Activated T-helper 1 cell treated with anti-CD3 and anti-CD28 coated beads, Interleukin-12 subunit alpha, Interleukin-12 subunit beta, Interleukin-2, Interleukin-4 antibody, amounts not matched to agents 30 ng/mL and 10 ng/mL and 1 ng/mL, durations not matched to agents 14 hours and 24 hours and 36 hours (primary cell): ENCODE data around the gene SPRR1A. TPM values are rescaled to one million over a fixed set of nuclear protein-coding genes. Genes with fewer than 3 reads are reported as not detected.

ENCODE experiments used
- DNase-seq: peaks from one replicate; pipeline ENCODE4 v3.0.0; 2021; ENCODE audit warnings: low spot score
- H3K27ac Mint-ChIP-seq: one replicate; pipeline ENCODE4 v1.8.0; 2021; ENCODE audit warnings: mild to moderate bottlenecking, mixed read lengths
- H3K27me3 Mint-ChIP-seq: one replicate; pipeline ENCODE4 v1.8.0; 2022; ENCODE audit warnings: mild to moderate bottlenecking, moderate library complexity, mixed read lengths; ENCODE audit not compliant: insufficient read depth
- H3K36me3 Mint-ChIP-seq: one replicate; pipeline ENCODE4 v1.8.0; 2021; ENCODE audit warnings: low read depth, mixed read lengths
- H3K4me1 Mint-ChIP-seq: one replicate; pipeline ENCODE4 v1.8.0; 2021; ENCODE audit warnings: low read depth, mixed read lengths
- H3K4me3 Mint-ChIP-seq: one replicate; pipeline ENCODE4 v1.8.0; 2021; ENCODE audit warnings: mild to moderate bottlenecking, moderate library complexity, mixed read lengths
- H3K9me3 Mint-ChIP-seq: one replicate; pipeline ENCODE4 v1.8.0; 2021; ENCODE audit warnings: mixed read lengths
- intact Hi-C: fragments of 100-400 bp; cut with micrococcal nuclease; formaldehyde crosslinking; loops from one replicate; pipeline ENCODE4 v1.15.1; 2024
- total RNA-seq: library from RNA; stranded (reverse); gene quantifications from 2 replicates; pipeline ENCODE4 v1.2.3, GENCODE V29; 2022

SPRR1A gene
- total RNA-seq, 1 donor from 2014 or later, result not detected

DNA sequence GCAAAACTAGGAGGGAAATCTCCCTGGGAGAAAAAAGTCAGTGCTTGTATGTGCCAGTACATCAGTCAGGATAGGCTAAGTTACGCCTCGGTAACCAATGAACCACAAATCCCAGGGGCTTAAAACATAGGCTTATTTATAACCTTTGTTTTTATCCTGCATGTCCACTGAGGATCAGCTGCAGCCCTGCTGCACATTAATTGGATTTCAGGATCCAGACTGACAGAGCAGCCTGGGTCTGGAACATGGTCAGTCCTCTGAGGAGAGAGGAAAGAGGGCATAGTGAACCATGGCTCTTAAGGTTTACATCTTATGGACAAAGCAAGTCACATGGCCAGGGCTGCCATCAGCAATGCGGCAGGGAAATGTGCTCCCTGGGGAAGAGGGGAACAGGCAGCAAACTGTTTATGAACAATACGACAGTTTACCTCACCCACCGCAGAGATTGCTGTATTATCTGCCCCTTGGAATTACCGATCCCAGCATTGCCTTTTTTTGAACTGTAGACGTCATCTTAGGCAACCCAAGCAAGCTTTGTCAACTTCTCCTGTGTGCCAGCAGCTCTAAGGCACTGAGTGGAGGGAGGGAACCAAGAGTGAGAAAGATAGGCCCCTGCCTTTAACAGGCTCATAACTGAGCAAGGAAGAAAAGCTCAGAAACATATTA, 22.5 kb upstream of the SPRR1A start:
- Mint-ChIP-seq H3K27ac (no peak overlapping the region), H3K27me3 (peaks cover 3% of the 10 kb centered on the region)
- DNase-seq, result no peak

DNA sequence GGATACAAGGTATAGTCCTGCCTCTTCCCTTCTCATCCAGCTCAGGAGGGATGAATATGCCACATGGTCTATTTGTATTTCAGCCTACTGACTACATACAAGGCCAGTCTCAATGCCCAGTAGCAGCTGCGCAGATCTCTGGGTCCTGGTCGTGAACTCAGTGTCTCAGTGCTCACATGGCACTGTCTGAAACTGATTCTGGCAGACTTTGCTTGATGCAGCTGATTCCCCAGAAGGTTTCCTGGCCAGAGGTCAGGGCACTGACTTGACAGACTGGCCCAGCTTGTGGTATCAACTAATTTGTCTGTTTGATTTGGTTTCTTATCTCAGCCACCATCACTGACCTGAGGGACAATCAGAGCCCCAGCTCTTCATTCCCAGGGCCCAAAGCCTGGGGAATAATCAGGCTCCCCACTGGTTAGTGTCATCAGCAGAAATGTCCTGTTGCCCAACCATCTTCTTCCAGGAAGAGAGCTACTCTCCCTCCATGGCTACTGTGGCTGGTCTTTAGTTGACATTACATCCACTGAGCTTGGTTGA, 20.9 kb upstream of the SPRR1A start:
- Mint-ChIP-seq H3K4me1 (no peaks in the 10 kb centered on the region), H3K9me3 (no peaks in the 10 kb centered on the region), H3K27me3 (peaks cover 5% of the 10 kb centered on the region), H3K36me3 (no peaks in the 10 kb centered on the region), H3K27ac (no peak overlapping the region), H3K4me3 (no peak overlapping the region)
- no peak for DNase-seq
- intact Hi-C loops, result no loop called here

More for the DNA sequence above, 22.5 kb upstream of the SPRR1A start:
- intact Hi-C loops, result no loop called here
- no peak overlapping the region for H3K4me3 Mint-ChIP-seq
- H3K4me1 Mint-ChIP-seq, result no peaks in the 10 kb centered on the region
- no peaks in the 10 kb centered on the region for H3K36me3 Mint-ChIP-seq
- no peaks in the 10 kb centered on the region for H3K9me3 Mint-ChIP-seq

DNA sequence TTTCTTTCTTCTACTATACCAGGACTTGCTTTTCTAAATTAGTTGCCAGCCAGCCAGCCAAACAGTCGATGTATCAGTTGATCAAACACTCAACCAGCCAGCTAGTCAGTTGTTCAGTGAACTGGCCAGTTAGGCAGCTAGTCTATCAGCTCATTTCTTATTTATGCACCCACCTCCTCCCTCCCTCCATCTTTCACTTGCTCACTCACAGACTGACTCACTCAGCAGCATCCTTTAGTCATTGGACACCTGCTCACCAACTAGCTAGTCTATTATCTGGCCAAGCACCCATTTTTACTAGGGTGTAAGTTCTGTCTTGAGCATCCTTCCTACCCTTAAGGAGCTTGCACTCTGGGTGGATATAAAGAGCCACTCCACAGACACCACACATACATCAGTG, 19.3 kb upstream of the SPRR1A start:
- DNase-seq, result no peak
- H3K36me3 Mint-ChIP-seq, result no peaks in the 10 kb centered on the region
- H3K4me3 Mint-ChIP-seq, result no peak overlapping the region
- no peak overlapping the region for H3K27ac Mint-ChIP-seq
- no peaks in the 10 kb centered on the region for H3K4me1 Mint-ChIP-seq
- peaks cover 5% of the 10 kb centered on the region for H3K27me3 Mint-ChIP-seq
- H3K9me3 Mint-ChIP-seq, result no peaks in the 10 kb centered on the region
- intact Hi-C loops, result no loop called here

DNA sequence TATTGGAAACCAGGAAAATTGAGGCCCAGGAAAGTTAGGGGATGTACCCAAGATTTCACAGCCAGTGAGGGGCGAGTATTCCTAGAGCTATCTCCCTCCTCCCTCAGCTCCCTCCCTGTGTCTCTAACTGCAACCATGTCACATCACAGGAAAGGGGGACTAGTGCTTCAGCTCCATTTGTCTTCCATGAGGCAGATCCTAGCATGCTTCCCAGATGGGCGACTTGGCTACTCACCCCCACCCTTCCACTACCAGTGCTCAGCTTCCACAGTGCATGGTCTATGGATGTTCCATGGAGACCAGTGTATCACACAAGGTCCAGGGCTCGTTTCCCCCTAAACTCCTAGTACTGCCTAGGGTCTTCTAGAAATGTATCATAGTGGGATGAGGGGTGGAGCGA, 18.0 kb upstream of the SPRR1A start:
- no peak overlapping the region for H3K4me3 Mint-ChIP-seq
- H3K4me1 Mint-ChIP-seq, result no peaks in the 10 kb centered on the region
- peaks cover 5% of the 10 kb centered on the region for H3K27me3 Mint-ChIP-seq
- no peak overlapping the region for H3K27ac Mint-ChIP-seq
- no peaks in the 10 kb centered on the region for H3K9me3 Mint-ChIP-seq
- no peak for DNase-seq
- no peaks in the 10 kb centered on the region for H3K36me3 Mint-ChIP-seq
- intact Hi-C loops, result no loop called here

GRCh38 chr1:152967201-152967600, 16.7 kb upstream of the SPRR1A start:
- Mint-ChIP-seq H3K4me1 (no peaks in the 10 kb centered on the region), H3K4me3 (no peak overlapping the region), H3K27ac (no peak overlapping the region), H3K27me3 (peaks cover 2% of the 10 kb centered on the region), H3K9me3 (no peaks in the 10 kb centered on the region), H3K36me3 (no peaks in the 10 kb centered on the region)
- DNase-seq, result no peak
- intact Hi-C loops, result no loop called here

DNA sequence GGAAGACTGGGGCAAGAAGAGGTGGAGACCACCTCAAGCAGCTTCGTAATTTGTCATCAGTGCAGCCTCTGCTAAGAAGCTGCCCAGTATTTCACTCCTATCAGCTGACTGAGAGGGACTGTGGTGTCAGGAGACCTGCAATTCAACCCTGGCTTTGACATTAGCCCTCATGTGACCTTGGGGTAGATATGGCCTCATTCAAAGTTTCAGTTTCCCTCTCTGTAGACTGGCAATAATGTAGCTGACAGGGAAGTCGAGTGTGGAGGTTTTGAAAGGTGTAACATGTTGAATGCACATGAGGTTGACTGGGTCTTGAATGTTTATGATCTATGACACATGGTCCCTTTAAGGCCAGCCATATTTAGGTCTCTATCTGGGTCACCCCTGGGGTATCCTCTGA, 15.6 kb upstream of the SPRR1A start:
- no peak overlapping the region for H3K27ac Mint-ChIP-seq
- H3K27me3 Mint-ChIP-seq, result peaks cover 2% of the 10 kb centered on the region
- intact Hi-C loops, result no loop called here
- H3K4me3 Mint-ChIP-seq, result no peak overlapping the region
- no peaks in the 10 kb centered on the region for H3K36me3 Mint-ChIP-seq
- H3K9me3 Mint-ChIP-seq, result no peaks in the 10 kb centered on the region
- no peak for DNase-seq
- H3K4me1 Mint-ChIP-seq, result no peaks in the 10 kb centered on the region

- H3K9me3 Mint-ChIP-seq, result no peaks in the 10 kb centered on the region
- peaks cover 2% of the 10 kb centered on the region for H3K27me3 Mint-ChIP-seq
- no peak for DNase-seq
- H3K27ac Mint-ChIP-seq, result no peak overlapping the region
- H3K4me3 Mint-ChIP-seq, result no peak overlapping the region
- no peaks in the 10 kb centered on the region for H3K36me3 Mint-ChIP-seq
- intact Hi-C loops, result no loop called here
- H3K4me1 Mint-ChIP-seq, result no peaks in the 10 kb centered on the region
Measured at GRCh38 chr1:152969036-152969435, 14.8 kb upstream of the SPRR1A start.

DNA sequence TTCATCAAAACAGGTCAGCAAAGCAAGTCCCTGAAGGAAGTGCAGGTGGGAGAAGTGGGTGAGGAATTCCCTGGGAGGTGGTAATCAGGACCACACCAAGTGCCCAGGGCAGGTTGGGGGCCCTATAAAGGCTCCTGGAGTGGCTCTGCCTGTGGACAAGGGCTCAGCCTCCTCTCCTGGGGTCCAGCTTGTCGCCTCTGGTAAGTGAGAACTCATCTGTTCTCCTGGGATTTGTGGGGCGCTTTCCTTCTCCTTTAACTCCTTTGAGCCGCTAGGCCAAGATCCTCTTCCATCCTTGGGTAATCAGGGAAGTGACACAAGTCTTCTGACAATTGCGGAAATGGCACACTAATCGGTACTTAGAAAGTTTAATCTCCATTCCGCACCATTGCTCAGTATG, 13.4 kb upstream of the SPRR1A start, which contains the start of gene SPRR4:
SPRR4 (plus strand) TSS at position 154 of the 400 bp plus-strand sequence. CDS start 1,243 bp downstream, outside the sequence.
- H3K27ac Mint-ChIP-seq, result no peak within 1 kb of the TSS
- peaks cover 5% of the 10 kb centered on the region for H3K27me3 Mint-ChIP-seq
- intact Hi-C loops, result no loop called here
- no peaks in the 10 kb centered on the region for H3K4me1 Mint-ChIP-seq
- H3K9me3 Mint-ChIP-seq, result no peaks in the 10 kb centered on the region
- DNase-seq, result no peak
- H3K36me3 Mint-ChIP-seq, result no peaks in the 10 kb centered on the region
- no peak within 1 kb of the TSS for H3K4me3 Mint-ChIP-seq

DNA sequence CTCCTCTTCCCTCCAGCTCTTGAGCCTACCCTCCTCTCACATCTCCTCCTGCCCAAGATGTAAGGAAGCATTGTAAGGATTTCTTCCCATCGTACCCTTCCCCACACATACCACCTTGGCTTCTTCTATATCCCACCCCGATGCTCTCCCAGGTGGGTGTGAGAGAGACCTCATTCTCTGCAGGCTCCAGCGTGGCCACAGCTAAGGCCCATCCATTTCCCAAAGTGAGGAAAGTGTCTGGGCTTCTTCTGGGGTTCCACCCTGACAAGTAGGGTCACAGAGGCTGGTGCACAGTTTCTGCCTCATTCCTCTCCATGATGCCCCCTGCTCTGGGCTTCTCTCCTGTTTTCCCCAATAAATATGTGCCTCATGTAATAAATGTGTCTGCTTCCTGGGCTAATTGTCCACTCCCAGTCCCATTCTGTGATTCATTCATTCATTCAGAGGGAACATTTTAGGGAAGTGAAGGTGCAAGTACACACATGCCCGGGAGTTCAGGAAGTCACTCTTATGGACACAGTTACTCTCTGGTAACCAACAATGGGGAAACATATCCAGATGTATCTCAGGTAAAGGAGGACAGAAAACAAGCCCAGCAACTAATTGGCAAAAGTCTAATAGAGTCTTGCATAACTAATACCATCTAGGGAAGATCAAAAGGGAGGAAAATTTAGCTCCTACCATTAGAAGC, 11.5 kb upstream of the SPRR1A start:
- no peak for DNase-seq
- Mint-ChIP-seq H3K27me3 (peaks cover 5% of the 10 kb centered on the region), H3K4me3 (no peak overlapping the region), H3K36me3 (no peaks in the 10 kb centered on the region), H3K9me3 (no peaks in the 10 kb centered on the region), H3K27ac (no peak overlapping the region), H3K4me1 (no peaks in the 10 kb centered on the region)
- intact Hi-C loops, result no loop called here

- Mint-ChIP-seq H3K36me3 (no peaks in the 10 kb centered on the region), H3K27ac (no peak overlapping the region), H3K9me3 (no peaks in the 10 kb centered on the region), H3K4me3 (no peak overlapping the region), H3K4me1 (no peaks in the 10 kb centered on the region), H3K27me3 (peaks cover 5% of the 10 kb centered on the region)
- intact Hi-C loops, result no loop called here
- DNase-seq, result no peak
Measured at GRCh38 chr1:152976688-152977087, 7.2 kb upstream of the SPRR1A start.

DNA sequence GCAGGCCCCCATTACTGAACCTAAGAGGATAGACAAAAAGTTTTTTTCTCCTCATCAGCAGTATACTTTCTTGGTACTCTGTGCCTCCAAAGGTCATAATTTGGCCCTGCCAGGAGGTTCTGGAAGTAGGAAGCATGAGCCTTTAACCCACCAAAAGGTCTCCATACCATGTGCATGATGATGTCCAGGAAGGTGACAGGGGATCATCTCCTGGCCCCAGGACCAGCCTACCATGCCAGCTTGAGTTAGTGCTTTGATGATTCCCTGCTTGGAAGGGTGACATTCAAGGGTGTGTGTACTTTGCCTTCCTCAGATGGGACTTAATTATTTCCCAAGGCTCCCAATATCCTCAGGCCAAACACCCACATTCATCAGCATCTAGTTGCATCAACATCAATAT, 6.3 kb upstream of the SPRR1A start:
- Mint-ChIP-seq H3K4me1 (no peaks in the 10 kb centered on the region), H3K4me3 (no peak overlapping the region), H3K27me3 (peaks cover 5% of the 10 kb centered on the region), H3K27ac (no peak overlapping the region), H3K9me3 (no peaks in the 10 kb centered on the region), H3K36me3 (no peaks in the 10 kb centered on the region)
- intact Hi-C loops, result no loop called here
- no peak for DNase-seq

DNA sequence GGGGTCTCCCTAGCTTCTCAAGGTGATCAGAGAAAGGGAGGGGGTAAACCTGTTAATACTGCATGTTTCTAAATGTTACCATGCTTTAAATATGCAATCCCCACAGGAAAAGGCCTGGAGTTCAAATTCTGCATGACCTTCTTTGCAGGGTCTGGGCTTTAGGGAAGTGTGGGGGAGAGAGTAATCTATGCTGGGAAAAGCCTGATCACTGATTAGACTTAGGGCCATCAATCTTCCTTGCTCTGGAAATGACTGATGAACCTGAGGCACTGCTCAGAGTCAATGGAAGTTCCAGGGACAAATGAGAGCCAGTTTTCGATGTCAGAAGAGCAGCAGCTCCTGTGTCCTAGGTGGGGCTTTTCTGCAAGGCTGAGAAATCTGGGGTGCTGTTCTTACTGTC, 3.2 kb upstream of the SPRR1A start:
- Mint-ChIP-seq H3K4me1 (no peaks in the 10 kb centered on the region), H3K4me3 (no peak overlapping the region), H3K36me3 (no peaks in the 10 kb centered on the region), H3K27ac (no peak overlapping the region), H3K9me3 (no peaks in the 10 kb centered on the region), H3K27me3 (peaks cover 2% of the 10 kb centered on the region)
- DNase-seq, result no peak
- intact Hi-C loops, result no loop called here

DNA sequence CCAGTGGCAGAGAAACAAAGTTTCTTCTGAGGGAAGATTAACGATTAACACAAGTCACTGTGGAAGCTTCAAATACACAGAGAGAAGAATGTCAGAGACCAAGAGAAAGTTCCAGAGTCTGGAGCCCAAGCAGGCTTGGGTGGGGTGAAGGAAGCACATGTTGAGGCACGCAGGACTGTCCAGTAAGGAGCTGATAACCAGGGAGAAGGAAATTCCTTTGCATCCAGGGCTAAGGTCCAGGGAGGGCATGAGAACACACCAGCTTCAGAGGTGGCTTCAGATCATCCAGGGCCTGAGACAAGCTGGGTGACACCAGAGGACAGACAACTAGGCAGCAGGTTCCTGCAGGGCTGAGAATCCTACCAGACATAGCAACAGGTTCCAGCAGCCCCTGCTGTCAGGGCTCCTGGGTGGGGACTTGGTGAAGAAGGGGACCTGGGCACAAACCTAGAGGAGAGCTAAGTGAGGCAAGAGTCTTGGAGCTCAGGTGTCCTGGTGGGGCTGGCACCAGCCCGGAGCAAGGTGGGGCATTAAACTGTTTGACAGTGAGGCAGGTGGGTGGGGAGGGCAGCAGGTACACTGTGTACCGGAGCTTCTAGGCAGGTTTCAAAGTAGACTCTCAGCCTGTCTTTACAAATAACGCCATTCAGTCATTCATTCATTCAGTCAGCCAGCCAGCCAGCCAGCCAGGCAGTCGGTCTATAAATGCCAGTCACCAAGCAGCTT, 2.6 kb upstream of the SPRR1A start:
- Mint-ChIP-seq H3K9me3 (no peaks in the 10 kb centered on the region), H3K27ac (no peak overlapping the region), H3K4me1 (no peaks in the 10 kb centered on the region), H3K27me3 (peaks cover 2% of the 10 kb centered on the region), H3K4me3 (no peak overlapping the region), H3K36me3 (no peaks in the 10 kb centered on the region)
- no peak for DNase-seq
- intact Hi-C loops, result no loop called here
